ENCODE measurements around the gene SPSB4.

DNA sequence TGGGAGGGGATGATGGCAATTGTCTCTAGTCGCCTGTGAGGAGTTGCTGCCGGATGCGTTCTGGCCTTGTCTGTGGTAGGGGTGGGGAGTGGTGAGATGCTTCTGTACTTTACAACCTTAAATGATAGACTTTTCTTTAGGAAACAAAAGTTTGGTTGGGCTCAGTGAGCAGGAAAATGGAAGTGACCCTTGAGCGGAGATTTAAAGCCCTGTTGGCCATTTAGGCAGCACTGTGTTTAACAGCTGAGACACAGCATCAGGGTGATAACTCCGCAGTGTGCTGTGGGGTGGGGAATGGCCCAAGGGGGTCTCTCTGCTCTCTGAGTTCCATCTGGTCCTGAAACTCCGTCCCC lies 36.6 kb downstream of the SPSB4 start:
- no peak for TF ChIP-seq POLR2A (IDR thresholded peaks at IDR 0.05)
- TF ChIP-seq, protein P1, sequence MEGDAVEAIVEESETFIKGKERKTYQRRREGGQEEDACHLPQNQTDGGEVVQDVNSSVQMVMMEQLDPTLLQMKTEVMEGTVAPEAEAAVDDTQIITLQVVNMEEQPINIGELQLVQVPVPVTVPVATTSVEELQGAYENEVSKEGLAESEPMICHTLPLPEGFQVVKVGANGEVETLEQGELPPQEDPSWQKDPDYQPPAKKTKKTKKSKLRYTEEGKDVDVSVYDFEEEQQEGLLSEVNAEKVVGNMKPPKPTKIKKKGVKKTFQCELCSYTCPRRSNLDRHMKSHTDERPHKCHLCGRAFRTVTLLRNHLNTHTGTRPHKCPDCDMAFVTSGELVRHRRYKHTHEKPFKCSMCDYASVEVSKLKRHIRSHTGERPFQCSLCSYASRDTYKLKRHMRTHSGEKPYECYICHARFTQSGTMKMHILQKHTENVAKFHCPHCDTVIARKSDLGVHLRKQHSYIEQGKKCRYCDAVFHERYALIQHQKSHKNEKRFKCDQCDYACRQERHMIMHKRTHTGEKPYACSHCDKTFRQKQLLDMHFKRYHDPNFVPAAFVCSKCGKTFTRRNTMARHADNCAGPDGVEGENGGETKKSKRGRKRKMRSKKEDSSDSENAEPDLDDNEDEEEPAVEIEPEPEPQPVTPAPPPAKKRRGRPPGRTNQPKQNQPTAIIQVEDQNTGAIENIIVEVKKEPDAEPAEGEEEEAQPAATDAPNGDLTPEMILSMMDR (IDR thresholded peaks at IDR 0.05 in 8 of 11, conservative IDR thresholded peaks at IDR 0.05 in 3 of 11) = no peak
